Loucy (cell line): ENCODE results near the gene GTPBP6.

Experiments
- H2AFZ ChIP-seq: fragments of 200-600 bp; sonication (generic); 2 replicates; pipeline ENCODE4 v1.6.0; 2016; ENCODE audit warnings: antibody characterized with exemption, mild to moderate bottlenecking, low read length, moderate library complexity
- H3F3A ChIP-seq: fragments of 200-600 bp; 2 replicates; pipeline ENCODE4 v1.6.0; 2016; ENCODE audit warnings: antibody characterized with exemption, low read depth, mild to moderate bottlenecking
- H3K27me3 ChIP-seq: fragments of 200-600 bp; sonication (generic); 2 replicates; pipeline ENCODE4 v1.6.1; 2014; ENCODE audit warnings: low read length, mild to moderate bottlenecking; ENCODE audit not compliant: insufficient read depth, poor library complexity, severe bottlenecking
- H3K36me3 ChIP-seq: fragments of 200-600 bp; sonication (generic); 2 replicates; pipeline ENCODE4 v1.6.1; 2016; ENCODE audit warnings: low read length; ENCODE audit not compliant: insufficient read depth
- H3K4me1 ChIP-seq: fragments of 200-600 bp; sonication (generic); 2 replicates; pipeline ENCODE4 v1.5.1; 2014; ENCODE audit warnings: low read length, mild to moderate bottlenecking; ENCODE audit not compliant: insufficient read depth, poor library complexity, severe bottlenecking
- H3K4me2 ChIP-seq: fragments of 200-600 bp; sonication (generic); 2 replicates; pipeline ENCODE4 v1.6.0; 2014; ENCODE audit warnings: antibody characterized with exemption, low read length, low read depth, mild to moderate bottlenecking; ENCODE audit not compliant: poor library complexity, severe bottlenecking
- H3K4me3 ChIP-seq: fragments of 200-600 bp; sonication (generic); 2 replicates; pipeline ENCODE4 v1.5.1; 2014; ENCODE audit warnings: low read length, mild to moderate bottlenecking, mixed read lengths; ENCODE audit not compliant: poor library complexity, severe bottlenecking
- H3K79me2 ChIP-seq: fragments of 200-600 bp; sonication (generic); 2 replicates; pipeline ENCODE4 v1.6.1; 2014; ENCODE audit warnings: low read length; ENCODE audit not compliant: insufficient read depth
- H3K9ac ChIP-seq: fragments of 200-600 bp; sonication (generic); 2 replicates; pipeline ENCODE4 v1.6.0; 2014; ENCODE audit warnings: mild to moderate bottlenecking, low read depth, low read length, moderate library complexity; ENCODE audit not compliant: poor library complexity, severe bottlenecking
- H3K9me2 ChIP-seq: fragments of 200-600 bp; sonication (generic); replicated peaks from 2 replicates; pipeline ENCODE4 v1.6.1; 2016; ENCODE audit warnings: low read depth, low read length, mixed read lengths
- H3K9me3 ChIP-seq: fragments of 200-600 bp; sonication (generic); 2 replicates; pipeline ENCODE4 v1.6.1; 2014; ENCODE audit warnings: mild to moderate bottlenecking, antibody characterized with exemption, low read length, low read depth; ENCODE audit not compliant: insufficient read depth
- H4K20me1 ChIP-seq: fragments of 200-600 bp; sonication (generic); 2 replicates; pipeline ENCODE4 v1.6.0; 2014; ENCODE audit warnings: antibody characterized with exemption, low read length, mild to moderate bottlenecking; ENCODE audit not compliant: insufficient read depth, poor library complexity, severe bottlenecking
- EZH2phosphoT487 ChIP-seq: fragments of 200-600 bp; IDR thresholded peaks from 2 replicates; pipeline ENCODE4 v1.6.1; 2018; ENCODE audit warnings: antibody characterized with exemption, mild to moderate bottlenecking, moderate library complexity, borderline replicate concordance
- TF ChIP-seq, protein P1 (sequence below): fragments of 200-600 bp; sonication (generic); conservative IDR thresholded peaks from 2 replicates; pipeline ENCODE4 v1.5.1; 2014; ENCODE audit warnings: mild to moderate bottlenecking, antibody characterized with exemption, low read length

GTPBP6 gene

DNA sequence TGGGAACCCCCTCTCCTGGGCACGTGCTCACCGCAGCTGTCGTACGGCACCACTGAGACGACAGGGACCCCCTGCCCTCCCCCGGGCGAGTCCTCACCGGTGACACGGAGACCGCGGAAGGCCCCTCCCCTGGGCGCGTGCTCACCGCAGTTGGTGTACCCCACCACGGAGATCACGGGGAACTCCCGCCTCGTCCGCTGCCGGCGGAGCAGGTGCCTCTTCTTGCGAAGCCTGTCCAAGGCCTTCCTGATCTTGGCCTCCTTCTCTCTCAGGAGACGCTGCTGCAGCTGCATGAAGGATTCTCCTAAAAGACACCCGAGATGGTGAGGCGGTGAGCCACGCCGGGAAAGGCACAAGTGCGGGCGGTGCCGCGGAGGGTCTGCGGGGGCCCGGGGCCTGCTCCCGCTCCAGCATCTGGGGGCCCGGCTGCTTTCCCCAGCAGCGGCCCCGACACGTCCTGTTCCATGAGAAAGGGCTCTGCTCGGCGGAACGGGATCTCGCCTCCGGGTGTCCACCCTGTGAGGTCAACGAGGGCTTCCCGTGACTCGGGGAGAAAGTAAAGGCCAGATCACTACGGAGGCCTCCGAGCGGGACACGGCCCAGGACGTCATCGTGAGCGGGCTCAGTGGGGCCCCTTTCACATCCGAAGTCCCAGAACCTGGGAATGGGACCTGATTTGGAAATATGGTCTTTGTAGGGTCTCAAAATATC is 5.8 kb downstream of the GTPBP6 start:
- H3K4me2 ChIP-seq, result no peak overlapping the region
- H3K9ac ChIP-seq, result no peak overlapping the region
- no peaks in the 10 kb centered on the region for H3K4me1 ChIP-seq
- no peak overlapping the region for H2AFZ ChIP-seq
- no peaks in the 10 kb centered on the region for H3F3A ChIP-seq
- H3K9me3 ChIP-seq, result no peaks in the 10 kb centered on the region
- H3K36me3 ChIP-seq, result peaks cover 10% of the 10 kb centered on the region; the same call in 1 of the 2 replicates
- peaks cover 3% of the 10 kb centered on the region for H4K20me1 ChIP-seq
- H3K27me3 ChIP-seq, result no peaks in the 10 kb centered on the region
- no peaks in the 10 kb centered on the region for H3K79me2 ChIP-seq
- TF ChIP-seq EZH2phosphoT487, result no peak
- TF ChIP-seq, protein P1, sequence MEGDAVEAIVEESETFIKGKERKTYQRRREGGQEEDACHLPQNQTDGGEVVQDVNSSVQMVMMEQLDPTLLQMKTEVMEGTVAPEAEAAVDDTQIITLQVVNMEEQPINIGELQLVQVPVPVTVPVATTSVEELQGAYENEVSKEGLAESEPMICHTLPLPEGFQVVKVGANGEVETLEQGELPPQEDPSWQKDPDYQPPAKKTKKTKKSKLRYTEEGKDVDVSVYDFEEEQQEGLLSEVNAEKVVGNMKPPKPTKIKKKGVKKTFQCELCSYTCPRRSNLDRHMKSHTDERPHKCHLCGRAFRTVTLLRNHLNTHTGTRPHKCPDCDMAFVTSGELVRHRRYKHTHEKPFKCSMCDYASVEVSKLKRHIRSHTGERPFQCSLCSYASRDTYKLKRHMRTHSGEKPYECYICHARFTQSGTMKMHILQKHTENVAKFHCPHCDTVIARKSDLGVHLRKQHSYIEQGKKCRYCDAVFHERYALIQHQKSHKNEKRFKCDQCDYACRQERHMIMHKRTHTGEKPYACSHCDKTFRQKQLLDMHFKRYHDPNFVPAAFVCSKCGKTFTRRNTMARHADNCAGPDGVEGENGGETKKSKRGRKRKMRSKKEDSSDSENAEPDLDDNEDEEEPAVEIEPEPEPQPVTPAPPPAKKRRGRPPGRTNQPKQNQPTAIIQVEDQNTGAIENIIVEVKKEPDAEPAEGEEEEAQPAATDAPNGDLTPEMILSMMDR, result no peak
- no peaks in the 10 kb centered on the region for H3K9me2 ChIP-seq
- H3K4me3 ChIP-seq, result no peak overlapping the region

DNA sequence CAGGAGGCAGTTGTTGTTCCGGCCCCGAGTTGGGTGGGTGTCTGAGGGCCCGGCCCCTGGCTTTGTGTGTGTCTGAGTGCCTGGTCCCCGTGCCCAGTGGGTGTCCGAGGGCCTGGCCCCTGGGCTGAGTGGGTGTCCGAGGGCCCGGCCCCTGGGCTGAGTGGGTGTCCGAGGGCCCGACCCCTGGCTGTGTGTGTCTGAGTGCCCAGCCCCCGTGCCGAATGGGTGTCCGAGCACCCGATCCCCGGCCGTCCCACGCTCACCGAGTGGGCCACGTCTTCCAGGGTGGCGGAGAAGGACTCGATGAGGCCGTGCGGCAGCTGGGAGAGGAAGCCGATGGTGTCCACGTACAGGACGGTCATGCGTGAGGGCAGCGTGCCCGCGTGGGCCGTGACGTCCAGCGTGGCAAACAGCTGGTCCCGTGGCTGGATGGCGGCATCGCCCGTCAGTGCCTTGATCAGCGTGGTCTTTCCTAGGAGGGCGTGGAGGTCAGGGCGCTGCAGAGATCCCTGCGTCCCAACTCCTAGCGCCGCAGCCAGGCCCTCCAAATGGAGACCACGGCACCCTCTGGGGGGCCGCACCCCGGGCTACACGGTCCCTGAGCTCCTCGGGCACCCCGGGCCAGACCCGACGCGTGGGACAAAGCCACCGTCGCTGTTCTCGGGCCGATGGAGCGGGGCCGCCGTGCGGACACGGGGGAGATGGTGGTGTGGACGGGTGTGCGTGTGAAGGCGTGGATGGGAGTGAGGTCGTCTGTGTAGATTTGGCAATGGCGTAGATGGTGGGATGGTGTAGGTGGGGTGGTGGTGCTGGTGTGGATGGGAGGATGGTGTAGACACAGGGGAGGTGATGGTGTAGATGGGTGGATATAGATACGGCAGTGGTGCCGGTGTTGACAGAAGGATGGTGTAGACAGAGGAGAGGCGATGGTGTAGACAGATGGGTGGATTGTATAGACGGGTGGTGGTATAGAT is 7.2 kb downstream of the GTPBP6 start:
- TF ChIP-seq, protein P1, result no peak
- no peak for TF ChIP-seq EZH2phosphoT487
- Histone ChIP-seq H3K4me3 (no peak overlapping the region), H3K36me3 (peaks cover 10% of the 10 kb centered on the region; the same call in 1 of the 2 replicates), H3F3A (no peaks in the 10 kb centered on the region), H3K9me2 (no peaks in the 10 kb centered on the region), H3K79me2 (no peaks in the 10 kb centered on the region), H3K9me3 (no peaks in the 10 kb centered on the region), H2AFZ (no peak overlapping the region), H4K20me1 (peaks cover 2% of the 10 kb centered on the region), H3K4me1 (no peaks in the 10 kb centered on the region), H3K4me2 (no peak overlapping the region), H3K27me3 (no peaks in the 10 kb centered on the region), H3K9ac (no peak overlapping the region)

DNA sequence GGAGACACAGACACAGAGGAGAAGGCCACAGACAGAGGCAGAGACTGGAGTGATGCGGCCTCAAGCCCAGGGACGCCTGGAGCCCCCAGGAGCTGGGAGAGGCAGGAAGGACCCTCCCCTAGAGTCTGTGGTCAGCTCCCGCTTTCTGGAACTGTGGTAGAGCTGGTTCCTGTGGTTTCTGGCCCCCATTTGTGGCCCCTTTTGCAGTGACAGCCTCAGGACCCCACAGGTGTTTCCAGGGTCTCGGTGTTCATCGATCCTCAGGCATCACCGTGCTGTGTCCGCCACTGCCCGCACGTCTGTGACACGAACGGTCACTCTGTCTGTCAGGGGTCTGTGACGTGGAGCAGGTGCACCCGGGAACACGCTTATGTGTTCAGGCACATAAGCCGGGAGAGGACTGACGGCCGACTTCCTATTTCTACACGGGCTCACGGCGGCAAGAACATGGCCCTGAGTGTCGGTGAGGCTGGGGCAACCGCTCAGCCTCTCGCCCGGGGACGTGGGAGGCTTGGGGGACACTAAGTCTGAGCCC is 7.9 kb downstream of the GTPBP6 start:
- H3K4me3 ChIP-seq, result no peak overlapping the region
- no peak overlapping the region for H3K4me2 ChIP-seq
- H3K4me1 ChIP-seq, result no peaks in the 10 kb centered on the region
- no peak overlapping the region for H3K9ac ChIP-seq
- H2AFZ ChIP-seq, result no peak overlapping the region
- no peaks in the 10 kb centered on the region for H3K27me3 ChIP-seq
- no peaks in the 10 kb centered on the region for H3K9me2 ChIP-seq
- H3F3A ChIP-seq, result no peaks in the 10 kb centered on the region
- H3K79me2 ChIP-seq, result no peaks in the 10 kb centered on the region
- no peaks in the 10 kb centered on the region for H4K20me1 ChIP-seq
- H3K36me3 ChIP-seq, result peaks cover 10% of the 10 kb centered on the region; the same call in 1 of the 2 replicates
- TF ChIP-seq, protein P1, result no peak
- no peak for TF ChIP-seq EZH2phosphoT487
- no peaks in the 10 kb centered on the region for H3K9me3 ChIP-seq
